ENCODE results near the gene CACHD1.

The CACHD1 gene

GRCh38 chr1:64474133-64474532 is 4.2 kb downstream of the CACHD1 start:
- DNase-seq = no peak

GRCh38 chr1:64474665-64475439 is 4.9 kb downstream of the CACHD1 start:
- DNase-seq = no peak

- no peak for DNase-seq
Measured at GRCh38 chr1:64476251-64476952, 6.5 kb downstream of the CACHD1 start.

GRCh38 chr1:64478594-64479470 is 8.9 kb downstream of the CACHD1 start:
- DNase-seq = no peak

GRCh38 chr1:64479874-64480273 is 9.9 kb downstream of the CACHD1 start:
- no peak for DNase-seq

- no peak for DNase-seq
Measured at GRCh38 chr1:64480999-64481772, 11.3 kb downstream of the CACHD1 start.

- DNase-seq = no peak
Measured at GRCh38 chr1:64482128-64482527, 12.2 kb downstream of the CACHD1 start.

GRCh38 chr1:64482720-64483119 is 12.8 kb downstream of the CACHD1 start:
- no peak for DNase-seq

- DNase-seq = no peak
Measured at GRCh38 chr1:64483731-64484414, 13.9 kb downstream of the CACHD1 start.

- no peak for DNase-seq
Measured at GRCh38 chr1:64484651-64485050, 14.7 kb downstream of the CACHD1 start.

GRCh38 chr1:64486193-64486592 is 16.3 kb downstream of the CACHD1 start:
- DNase-seq = no peak

- DNase-seq = no peak
Measured at GRCh38 chr1:64487061-64487460, 17.1 kb downstream of the CACHD1 start.

- no peak for DNase-seq
Measured at GRCh38 chr1:64488862-64489261, 18.9 kb downstream of the CACHD1 start.

- DNase-seq = no peak
Measured at GRCh38 chr1:64489707-64490106, 19.8 kb downstream of the CACHD1 start.

GRCh38 chr1:64490213-64490818 is 20.4 kb downstream of the CACHD1 start:
- no peak for DNase-seq

GRCh38 chr1:64492424-64492823 is 22.5 kb downstream of the CACHD1 start:
- no peak for DNase-seq

- DNase-seq = no peak
Measured at GRCh38 chr1:64493831-64494230, 23.9 kb downstream of the CACHD1 start.

- DNase-seq = no peak
Measured at GRCh38 chr1:64494659-64495058, 24.7 kb downstream of the CACHD1 start.

- DNase-seq = no peak
Measured at GRCh38 chr1:64495878-64496277, 25.9 kb downstream of the CACHD1 start.

- DNase-seq = no peak
Measured at GRCh38 chr1:64496606-64497005, 26.7 kb downstream of the CACHD1 start.

GRCh38 chr1:64497088-64497883 is 27.4 kb downstream of the CACHD1 start:
- DNase-seq = no peak

All from stimulated activated naive CD4-positive, alpha-beta T cell treated with Interleukin-2 at 50 U/mL for 16 hours (primary cell).